HepG2 (cell line): ENCODE results near the gene NACAD. TPM values are rescaled to one million over a fixed set of nuclear protein-coding genes. Genes with fewer than 3 reads are reported as not detected.

Experiments used
- ATRX ChIP-seq: sonication (generic); formaldehyde crosslinking; IDR thresholded peaks from 2 replicates; pipeline ENCODE4 v1.4.0; 2020; ENCODE audit warnings: missing genetic modification reagents, borderline replicate concordance
- GTF2F1 ChIP-seq: fragments of 150-350 bp; IDR thresholded peaks from 2 replicates; pipeline ENCODE4 v1.6.1; 2014; ENCODE audit warnings: low read length
- MAFK ChIP-seq, 2 experiments: IDR thresholded peaks in 1 of 2; conservative IDR thresholded peaks in 1 of 2; 2 replicates each; pipeline ENCODE4 v1.6.1; 2011; ENCODE audit warnings: improper control_type of control experiment in 2 of 2, low read length in 2 of 2
- NFE2L1 ChIP-seq: sonication (generic); formaldehyde crosslinking; IDR thresholded peaks from 2 replicates; pipeline ENCODE4 v1.4.0; 2020; ENCODE audit warnings: missing genetic modification reagents, mild to moderate bottlenecking, borderline replicate concordance
- STAT5B ChIP-seq: sonication (generic); formaldehyde crosslinking; IDR thresholded peaks from 2 replicates; pipeline ENCODE4 v1.4.0; 2020; ENCODE audit warnings: missing genetic modification reagents
- YY1 ChIP-seq: IDR thresholded peaks from 2 replicates; pipeline ENCODE4 v1.6.1; 2011; ENCODE audit warnings: low read length, low read depth, moderate library complexity, mild to moderate bottlenecking; ENCODE audit not compliant: insufficient read depth, insufficient replicate concordance
- ZFAT ChIP-seq: sonication (generic); formaldehyde crosslinking; conservative IDR thresholded peaks from 2 replicates; pipeline ENCODE4 v1.8.1; 2023; ENCODE audit warnings: missing genetic modification reagents, inconsistent platforms
- ZNF614 ChIP-seq: IDR thresholded peaks from 2 replicates; pipeline ENCODE4 v1.6.1; 2018; ENCODE audit warnings: missing biosample characterization, missing genetic modification reagents, inconsistent platforms, borderline replicate concordance
- ZSCAN31 ChIP-seq: sonication (generic); formaldehyde crosslinking; IDR thresholded peaks from 2 replicates; pipeline ENCODE4 v1.5.0; 2020; ENCODE audit warnings: low read depth, mild to moderate bottlenecking, missing genetic modification reagents
- polyA plus RNA-seq, 8 experiments: library from polyadenylated mRNA; depleted of rRNA in 3 of 8; stranded (reverse) in 7 of 8; unstranded in 1 of 8; fragments of >200 nt; fragmentation: Illumina TruSeq in 4 of 8; extraction: Trizol in 4 of 8; gene quantifications; 2 replicates each; pipeline versions ENCODE4 v1.2.1 to v1.2.3, GENCODE V29; 2011 to 2016; ENCODE audit warnings: low read depth in 4 of 8, missing spikeins in 1 of 8, mixed read lengths in 1 of 8; ENCODE audit not compliant: insufficient read depth in 1 of 8
- total RNA-seq, 5 experiments: library from RNA; depleted of rRNA; stranded (reverse); fragments of >200 nt; fragmentation: Illumina TruSeq; extraction: Trizol; gene quantifications; 2 replicates each; pipeline ENCODE4 v1.2.3, GENCODE V29; 2016; ENCODE audit warnings: low read depth in 1 of 5
- TF ChIP-seq, protein P1 (sequence below): sonication (generic); formaldehyde crosslinking; IDR thresholded peaks from 2 replicates; pipeline ENCODE4 v1.5.0; 2020; ENCODE audit warnings: mild to moderate bottlenecking, missing genetic modification reagents, moderate library complexity
- TF ChIP-seq, protein P2 (sequence below): sonication (generic); formaldehyde crosslinking; IDR thresholded peaks from 2 replicates; pipeline ENCODE4 v1.8.1; 2023; ENCODE audit warnings: missing genetic modification reagents, inconsistent platforms, borderline replicate concordance
- TF ChIP-seq, protein P3 (sequence below): sonication (generic); formaldehyde crosslinking; IDR thresholded peaks from 2 replicates; pipeline ENCODE4 v1.8.0; 2022; ENCODE audit warnings: missing genetic modification reagents, low read depth, mild to moderate bottlenecking, borderline replicate concordance

NACAD gene
- total and polyA plus RNA-seq, 2 of the 13 experiments (the other 11 are each of a cell fraction or from before 2014, with no cell fraction given): 0.04 TPM; not detected in 1

DNA sequence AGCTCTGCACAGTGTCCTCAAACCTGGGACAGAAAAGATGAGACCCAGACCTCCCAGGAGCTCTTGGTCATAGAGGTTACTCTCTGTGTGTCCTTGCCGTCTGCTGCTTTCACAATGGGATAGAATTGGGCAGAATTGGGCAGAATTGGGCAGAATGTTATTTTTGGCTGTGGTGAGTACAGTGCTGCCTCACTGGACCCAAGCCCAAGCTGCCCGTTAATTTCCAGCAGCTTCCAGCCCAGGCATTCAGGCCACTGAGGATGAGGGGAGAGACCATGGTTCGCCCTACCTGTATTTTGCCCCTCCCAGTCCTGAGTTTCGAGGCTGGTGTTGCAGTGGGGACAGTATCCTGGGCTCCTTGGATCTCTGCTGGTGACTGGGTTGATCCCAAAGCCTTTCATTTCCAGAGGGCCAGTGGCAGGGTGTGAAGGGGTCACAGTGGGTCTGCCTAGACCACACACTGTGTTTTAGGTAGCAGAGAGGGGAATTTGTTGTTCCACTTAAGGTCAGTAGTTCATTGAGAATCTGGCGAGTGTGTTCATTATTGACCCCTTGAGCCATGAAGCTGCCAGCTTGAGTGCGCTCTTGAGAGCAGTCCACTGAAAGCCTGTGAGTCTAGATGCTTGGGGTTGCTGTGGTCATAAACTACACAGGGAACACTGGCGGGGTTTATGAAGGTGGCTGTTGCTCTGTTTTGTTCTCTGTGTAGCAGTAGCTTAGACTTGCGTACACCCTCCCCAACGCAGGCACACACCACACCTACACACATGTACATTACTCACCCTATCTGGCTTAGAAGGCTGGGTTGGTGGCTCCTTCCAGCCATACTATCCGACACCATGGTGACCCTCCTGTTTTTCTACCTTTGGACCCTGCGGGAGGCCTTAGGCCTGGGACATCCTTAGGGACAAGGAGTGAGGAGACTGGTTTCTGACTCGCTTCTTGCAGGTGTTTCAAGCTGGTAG is 23.5 kb downstream of the NACAD start (continued):
- TF ChIP-seq, protein P1, sequence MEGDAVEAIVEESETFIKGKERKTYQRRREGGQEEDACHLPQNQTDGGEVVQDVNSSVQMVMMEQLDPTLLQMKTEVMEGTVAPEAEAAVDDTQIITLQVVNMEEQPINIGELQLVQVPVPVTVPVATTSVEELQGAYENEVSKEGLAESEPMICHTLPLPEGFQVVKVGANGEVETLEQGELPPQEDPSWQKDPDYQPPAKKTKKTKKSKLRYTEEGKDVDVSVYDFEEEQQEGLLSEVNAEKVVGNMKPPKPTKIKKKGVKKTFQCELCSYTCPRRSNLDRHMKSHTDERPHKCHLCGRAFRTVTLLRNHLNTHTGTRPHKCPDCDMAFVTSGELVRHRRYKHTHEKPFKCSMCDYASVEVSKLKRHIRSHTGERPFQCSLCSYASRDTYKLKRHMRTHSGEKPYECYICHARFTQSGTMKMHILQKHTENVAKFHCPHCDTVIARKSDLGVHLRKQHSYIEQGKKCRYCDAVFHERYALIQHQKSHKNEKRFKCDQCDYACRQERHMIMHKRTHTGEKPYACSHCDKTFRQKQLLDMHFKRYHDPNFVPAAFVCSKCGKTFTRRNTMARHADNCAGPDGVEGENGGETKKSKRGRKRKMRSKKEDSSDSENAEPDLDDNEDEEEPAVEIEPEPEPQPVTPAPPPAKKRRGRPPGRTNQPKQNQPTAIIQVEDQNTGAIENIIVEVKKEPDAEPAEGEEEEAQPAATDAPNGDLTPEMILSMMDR: no peak
- TF ChIP-seq, protein P2, sequence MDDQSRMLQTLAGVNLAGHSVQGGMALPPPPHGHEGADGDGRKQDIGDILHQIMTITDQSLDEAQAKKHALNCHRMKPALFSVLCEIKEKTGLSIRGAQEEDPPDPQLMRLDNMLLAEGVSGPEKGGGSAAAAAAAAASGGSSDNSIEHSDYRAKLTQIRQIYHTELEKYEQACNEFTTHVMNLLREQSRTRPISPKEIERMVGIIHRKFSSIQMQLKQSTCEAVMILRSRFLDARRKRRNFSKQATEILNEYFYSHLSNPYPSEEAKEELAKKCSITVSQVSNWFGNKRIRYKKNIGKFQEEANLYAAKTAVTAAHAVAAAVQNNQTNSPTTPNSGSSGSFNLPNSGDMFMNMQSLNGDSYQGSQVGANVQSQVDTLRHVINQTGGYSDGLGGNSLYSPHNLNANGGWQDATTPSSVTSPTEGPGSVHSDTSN (CRISPR knock-in tag): no peak
- TF ChIP-seq ZFAT (CRISPR knock-in tag) (no peak), MAFK (conservative IDR thresholded peaks at IDR 0.05 in 1 of 2, IDR thresholded peaks at IDR 0.05 in 1 of 2; ENCODE audit: low read length in 2 of 2) (no peak), ATRX (CRISPR knock-in tag) (no peak), YY1 (no peak), ZSCAN31 (CRISPR knock-in tag) (no peak), STAT5B (CRISPR knock-in tag) (no peak), GTF2F1 (no peak), NFE2L1 (CRISPR knock-in tag) (no peak), ZNF614 (no peak)
- TF ChIP-seq, protein P3, sequence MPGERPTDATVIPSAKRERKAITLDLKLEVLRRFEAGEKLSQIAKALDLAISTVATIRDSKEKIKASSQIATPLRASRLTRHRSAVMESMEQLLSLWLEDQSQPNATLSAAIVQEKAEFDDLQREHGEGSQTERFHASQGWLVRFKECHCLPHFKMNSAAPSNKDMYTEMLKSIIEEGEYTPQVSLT (CRISPR knock-in tag): no peak
